Renal pelvis (tissue), 12 donors: ENCODE results near the gene SLC7A14. TPM values are rescaled to one million over a fixed set of nuclear protein-coding genes. Genes with fewer than 3 reads are reported as not detected.

Experiments
- DNase-seq: peaks from one replicate; pipeline ENCODE4 v3.0.0-alpha.2; 2013
- long read RNA-seq, 16 experiments: transcript quantifications; one replicate each; lab custom pipeline, GENCODE V29; 2026
- polyA plus RNA-seq, 3 donors: library from polyadenylated mRNA; unstranded; fragments of 120-200 nt; gene quantifications; one replicate each; pipeline ENCODE4 v1.2.1, GENCODE V29; 2013; ENCODE audit not compliant: insufficient read length in 3 of 3

The SLC7A14 gene
- 1 to 10 TPM; 1.5 to 2.8 (median 2.3) TPM for polyA plus RNA-seq
- long read RNA-seq, donor 1 = 0 reads
- long read RNA-seq, donor 2 = 0 reads
- long read RNA-seq, donor 3 = 0 reads
- long read RNA-seq, donor 4 = 0 reads
- long read RNA-seq, donor 5 = 0 reads
- long read RNA-seq, donor 6, full-length matches to known transcripts = 1 of 1 reads
- long read RNA-seq, donor 6, partial matches to known transcripts = 0 of 1 reads
- long read RNA-seq, donor 6, other reads (novel, unspliced or antisense) = 0 of 1 reads
- long read RNA-seq, donor 7 = 0 reads
- long read RNA-seq, donor 8 = 0 reads
- long read RNA-seq, donor 9 = 0 reads
- long read RNA-seq, donor 10 = 0 reads
- long read RNA-seq, donor 11 = 0 reads
- long read RNA-seq, donor 12 = 0 reads
- long read RNA-seq, donor 13 = 0 reads
- long read RNA-seq, donor 14 = 0 reads
- long read RNA-seq, donor 15 = 0 reads
- long read RNA-seq, donor 16 = 0 reads

DNA sequence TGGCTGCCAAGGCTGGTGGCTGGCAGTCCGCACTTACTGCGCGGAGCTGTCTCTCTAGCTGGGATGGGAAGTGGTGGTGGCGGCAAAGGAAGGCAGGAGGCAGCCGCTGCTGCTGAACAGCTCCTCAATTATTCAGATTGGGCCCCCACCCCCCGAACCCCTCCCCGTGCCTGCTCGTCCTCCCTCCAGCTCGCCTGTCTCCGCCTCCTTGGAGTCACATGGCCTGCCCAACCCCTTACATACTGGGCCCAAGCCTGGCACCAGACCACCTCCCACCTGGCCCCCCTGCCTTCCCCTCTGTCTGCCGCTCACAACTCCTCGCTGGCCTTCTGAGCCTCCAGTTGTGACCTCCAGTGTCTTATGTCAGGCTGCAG is at the start of gene SLC7A14:
Gene SLC7A14 (minus strand): TSS at position 139 of the 374 bp plus-strand sequence. CDS start 59,139 bp downstream, outside the sequence.
- no peak for DNase-seq

DNA sequence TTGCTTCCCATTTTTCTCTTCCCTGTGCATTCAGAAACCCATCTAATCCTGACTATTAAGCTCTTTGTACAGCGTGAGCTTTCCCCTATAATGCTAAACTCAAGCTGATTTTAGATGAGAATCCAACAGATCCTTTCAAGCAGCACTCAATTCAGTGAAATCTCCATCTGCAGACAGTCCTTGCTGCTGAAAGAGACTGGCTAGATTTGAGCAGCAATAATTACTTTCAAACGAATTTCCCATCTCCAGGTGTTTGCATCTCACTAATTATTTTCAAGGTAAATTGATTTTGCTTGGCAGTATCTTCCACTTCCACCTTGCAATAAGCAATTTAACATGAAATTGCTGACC is 49.5 kb upstream of the SLC7A14 start:
- no peak for DNase-seq

DNA sequence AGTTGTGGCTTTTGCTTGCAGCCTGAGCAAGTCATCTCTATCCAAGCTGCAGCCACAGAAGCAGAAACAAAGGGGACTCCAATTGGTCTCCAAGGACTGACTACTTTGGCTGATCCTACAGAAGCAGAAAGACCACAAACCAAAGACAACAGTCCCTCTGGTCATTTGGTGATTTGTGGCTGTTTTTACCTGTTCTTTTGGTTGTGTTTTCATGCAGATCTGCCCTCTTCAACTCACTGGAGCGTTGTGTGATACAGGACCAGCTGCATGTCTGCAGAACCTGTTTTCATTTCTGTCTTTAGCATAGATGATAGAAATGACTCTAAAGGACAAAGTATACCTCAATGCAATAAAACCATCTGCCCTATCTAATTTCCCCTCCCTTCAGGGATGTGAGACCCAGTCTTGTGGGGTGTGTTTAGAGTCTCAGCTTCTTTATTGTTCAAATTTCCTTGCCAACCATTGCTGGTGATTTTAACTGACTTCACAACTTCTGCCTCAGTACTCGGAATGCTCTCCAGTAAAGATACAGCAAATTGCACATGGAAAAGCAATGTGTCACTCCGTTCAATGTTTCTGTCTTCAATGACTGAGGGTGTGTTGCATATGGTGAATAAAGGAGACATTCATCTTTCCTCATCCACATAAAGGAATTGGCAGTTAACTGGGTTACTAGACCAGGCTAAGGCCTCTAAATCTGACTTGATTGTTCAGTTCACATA is 48.9 kb upstream of the SLC7A14 start:
- no peak for DNase-seq

DNA sequence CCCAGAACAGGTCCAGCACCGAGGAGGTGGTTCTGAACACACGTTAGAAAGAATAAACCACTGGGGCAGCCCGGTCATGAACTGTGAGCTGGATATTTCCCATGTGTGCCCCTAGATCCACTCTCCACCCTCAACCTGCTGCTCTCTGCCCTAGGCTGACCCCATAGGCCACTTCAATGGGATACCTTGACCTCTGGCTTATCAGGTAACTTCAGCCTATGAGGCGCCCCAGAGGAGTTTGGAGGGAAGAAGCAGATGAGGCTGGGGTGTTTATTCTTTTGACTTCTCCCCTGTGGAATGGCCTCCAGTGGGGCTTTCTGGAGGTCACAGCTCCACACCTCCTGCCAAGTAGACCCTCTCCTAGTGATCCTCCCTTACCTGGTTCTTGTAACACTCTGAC is 47.7 kb upstream of the SLC7A14 start:
- DNase-seq = no peak

DNA sequence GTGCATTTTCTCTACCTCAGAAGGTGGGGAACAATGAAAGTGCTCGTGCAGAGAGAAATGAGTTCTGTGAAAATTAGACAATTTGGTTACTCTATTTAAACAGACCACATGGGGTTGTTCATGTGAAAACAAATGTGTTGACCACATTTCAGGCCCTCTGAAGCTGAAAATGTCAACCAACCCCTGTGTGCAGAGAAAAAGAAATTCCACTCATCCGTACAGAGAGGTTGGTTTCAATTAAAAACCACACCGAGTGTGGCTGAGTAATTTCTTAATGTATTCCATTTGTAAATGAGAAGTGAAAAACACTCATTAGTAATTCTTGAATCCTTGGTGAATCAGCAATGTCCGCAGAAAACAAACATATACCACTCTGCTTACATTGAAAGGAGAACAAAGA is 46.9 kb upstream of the SLC7A14 start:
- no peak for DNase-seq

DNA sequence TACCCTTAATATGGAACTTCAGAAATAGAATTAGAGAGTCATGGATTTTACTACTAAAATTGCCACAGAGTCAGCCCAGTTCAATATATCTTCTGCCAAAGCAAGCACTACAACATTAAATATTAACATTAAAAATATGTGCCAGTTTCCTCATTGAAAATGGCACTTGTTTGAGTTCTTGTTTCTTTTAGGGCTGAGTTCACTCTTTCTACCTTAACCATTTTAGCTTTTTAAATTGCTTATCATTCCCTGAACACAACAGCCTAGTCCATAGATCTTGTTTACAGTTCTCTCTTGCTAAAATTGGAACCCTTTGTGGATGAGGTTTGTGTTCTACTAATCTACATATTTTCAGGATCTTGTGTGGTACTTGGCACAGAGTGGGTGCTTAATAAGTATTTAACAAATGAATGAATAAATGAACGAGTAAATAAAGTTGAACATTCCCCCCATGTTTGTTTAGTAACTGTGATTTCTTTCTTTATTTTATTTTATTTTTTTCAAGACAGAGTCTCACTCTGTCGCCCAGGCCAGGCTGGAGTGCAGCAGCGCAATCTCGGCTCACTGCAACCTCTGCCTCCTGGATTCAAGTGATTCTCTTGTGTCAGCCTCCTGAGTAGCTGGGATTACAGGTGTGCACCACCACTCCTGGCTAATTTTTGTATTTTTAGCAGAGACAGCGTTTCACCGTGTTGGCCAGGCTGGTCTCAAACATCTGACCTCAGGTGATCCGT is 46.0 kb upstream of the SLC7A14 start:
- no peak for DNase-seq

DNA sequence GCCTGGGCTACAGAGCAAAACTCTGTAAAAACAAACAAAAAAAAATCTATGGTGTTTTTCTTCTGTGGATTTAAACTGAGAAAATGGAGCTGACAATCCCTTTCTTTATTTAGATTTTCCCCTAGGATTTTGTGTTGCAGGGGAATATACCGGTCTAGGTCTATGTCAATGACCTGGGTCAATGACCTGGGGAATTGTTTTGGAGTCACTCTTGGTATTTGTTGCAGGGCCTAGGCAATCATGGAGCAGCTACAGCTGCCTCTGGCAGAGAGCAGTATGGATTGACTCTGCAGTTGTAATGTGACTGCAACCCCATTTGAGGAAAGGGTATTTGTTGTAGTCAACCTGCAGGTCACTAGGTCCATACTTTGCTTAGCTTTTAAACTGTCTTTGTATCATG is 37.6 kb upstream of the SLC7A14 start:
- no peak for DNase-seq

DNA sequence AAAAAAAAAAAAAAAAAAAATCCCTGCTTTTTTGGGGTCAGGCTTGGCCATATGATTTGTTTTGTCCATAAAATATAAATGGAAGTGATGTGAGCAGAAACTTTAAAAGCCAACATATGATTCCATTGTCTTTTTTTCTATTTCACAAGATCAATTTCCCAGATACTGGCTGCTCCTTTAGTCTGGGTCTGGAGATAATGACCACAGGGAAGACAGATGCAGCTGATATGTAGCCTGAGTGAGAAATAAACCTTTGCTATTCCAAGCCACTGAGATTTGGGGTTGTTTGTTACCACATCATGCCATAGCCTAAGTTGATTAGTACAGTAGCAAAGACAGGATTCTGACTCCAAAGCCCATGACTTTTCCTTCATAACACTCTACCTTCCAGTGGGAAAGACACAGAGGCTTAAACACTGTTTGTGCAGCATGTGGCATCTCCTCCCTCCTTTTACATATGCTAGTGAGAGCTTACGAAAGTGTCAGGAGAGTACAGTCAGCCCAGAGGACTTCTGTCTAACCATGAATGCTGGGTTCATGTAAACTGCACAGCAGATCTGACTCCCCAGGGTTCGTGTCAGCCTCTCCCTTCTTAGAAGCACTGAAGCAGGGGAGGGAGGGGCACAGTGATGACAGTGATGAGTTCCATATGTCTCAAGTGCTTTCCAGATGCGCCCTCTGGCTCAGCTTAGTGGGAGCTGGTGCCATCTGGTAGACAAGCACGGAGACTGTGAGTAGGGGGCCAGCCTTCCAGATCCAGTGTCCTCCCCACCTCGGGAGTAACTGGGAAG is 36.7 kb upstream of the SLC7A14 start:
- peak; percentile 86 for DNase-seq

DNA sequence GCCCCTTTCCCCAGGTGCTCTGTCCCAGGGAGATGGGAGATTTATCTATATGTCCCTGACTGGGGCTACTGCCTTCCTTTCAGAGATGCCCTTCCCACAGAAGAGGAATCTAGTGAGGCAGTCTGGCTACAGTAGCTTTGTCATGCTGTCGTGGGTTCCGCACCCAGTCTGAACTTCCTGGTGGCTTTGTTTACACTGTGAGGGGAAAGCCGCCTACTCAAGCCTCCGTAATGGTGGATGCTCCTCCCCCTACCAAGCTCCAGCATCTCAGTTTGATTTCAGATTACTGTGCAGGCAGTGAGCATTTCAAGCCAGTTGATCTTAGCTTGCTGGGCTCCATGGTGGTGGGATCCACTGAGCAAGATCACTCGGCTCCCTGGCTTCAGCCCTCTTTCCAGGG is 35.4 kb upstream of the SLC7A14 start:
- no peak for DNase-seq

DNA sequence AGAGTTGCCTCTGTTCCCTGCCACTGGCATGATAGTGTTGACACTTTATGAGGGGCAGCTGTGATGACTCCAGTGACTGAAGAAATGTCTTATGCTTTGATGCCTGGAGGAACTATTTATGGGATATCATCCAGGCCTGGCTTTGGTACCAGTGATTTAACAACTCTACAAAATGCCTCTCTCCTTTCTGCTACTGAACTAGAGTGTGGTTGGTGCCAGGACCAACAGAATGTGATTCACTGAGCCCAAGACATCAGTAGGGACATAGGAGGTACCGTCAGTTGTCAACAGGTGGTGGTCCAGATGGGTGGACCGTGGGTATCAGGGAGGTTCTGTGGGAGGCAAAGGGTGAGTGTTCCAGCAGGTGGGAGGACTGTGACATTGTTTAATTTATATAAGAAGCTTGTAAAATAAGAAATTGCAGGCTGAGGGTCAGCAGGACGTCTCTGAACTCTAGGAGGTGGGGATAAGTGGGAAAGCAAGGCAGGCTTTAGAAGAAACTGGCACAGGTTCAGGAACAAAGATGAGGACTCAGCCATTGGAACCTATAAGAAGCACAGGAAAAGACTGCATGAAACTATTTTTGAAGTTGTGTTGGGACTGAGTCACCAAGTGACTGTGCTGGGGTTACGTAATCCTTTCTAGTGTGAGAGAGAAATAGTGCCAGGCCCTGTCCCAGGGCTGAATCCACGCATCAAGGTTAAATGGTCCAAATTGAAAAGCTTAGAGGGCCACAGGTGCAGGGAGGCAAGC is 28.5 kb upstream of the SLC7A14 start:
- DNase-seq = no peak

DNA sequence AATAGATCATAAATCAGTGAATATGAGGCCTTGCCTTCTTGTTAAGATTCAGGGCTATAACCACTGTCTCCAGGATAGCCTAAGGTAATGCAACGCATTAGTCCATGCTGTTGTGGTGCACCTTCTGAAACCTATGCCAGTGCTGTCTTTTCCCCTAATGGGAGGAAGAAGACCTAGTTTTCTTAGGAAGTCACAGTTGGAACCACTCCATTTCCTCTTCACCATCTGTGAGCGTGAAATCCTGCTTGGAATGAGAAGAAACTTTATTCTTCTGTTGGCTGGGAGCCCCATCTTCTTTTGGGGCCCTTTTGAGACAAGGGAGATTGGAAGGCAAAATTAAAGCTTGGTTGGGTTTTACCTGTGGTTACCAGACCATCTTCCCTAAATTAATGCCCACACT is 25.9 kb upstream of the SLC7A14 start:
- DNase-seq = no peak

DNA sequence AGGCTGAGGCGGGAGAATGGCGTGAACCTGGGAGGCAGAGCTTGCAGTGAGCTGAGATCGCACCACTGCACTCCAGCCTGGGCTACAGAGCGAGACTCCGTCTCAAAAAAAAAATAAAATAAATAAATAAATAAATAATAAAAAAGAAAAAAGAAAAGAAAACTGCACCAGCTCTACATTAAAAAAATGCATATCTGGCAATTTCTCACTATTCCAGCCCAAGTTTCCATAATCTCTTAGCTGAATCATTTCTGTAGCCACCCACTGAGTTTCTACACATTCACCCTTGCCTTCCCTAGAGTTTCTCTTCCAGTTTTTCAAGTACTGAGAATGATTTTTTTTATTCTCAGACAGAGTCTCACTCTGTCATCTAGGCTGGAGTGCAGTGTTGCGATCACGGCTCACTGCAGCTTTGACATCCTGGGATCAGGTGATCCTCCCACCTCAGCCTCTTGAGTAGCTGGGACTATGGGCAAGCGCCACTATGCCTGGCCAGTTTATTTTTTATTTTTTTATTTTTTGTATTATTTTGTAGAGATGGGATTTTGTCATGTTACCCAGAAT is 24.5 kb upstream of the SLC7A14 start:
- DNase-seq = no peak

DNA sequence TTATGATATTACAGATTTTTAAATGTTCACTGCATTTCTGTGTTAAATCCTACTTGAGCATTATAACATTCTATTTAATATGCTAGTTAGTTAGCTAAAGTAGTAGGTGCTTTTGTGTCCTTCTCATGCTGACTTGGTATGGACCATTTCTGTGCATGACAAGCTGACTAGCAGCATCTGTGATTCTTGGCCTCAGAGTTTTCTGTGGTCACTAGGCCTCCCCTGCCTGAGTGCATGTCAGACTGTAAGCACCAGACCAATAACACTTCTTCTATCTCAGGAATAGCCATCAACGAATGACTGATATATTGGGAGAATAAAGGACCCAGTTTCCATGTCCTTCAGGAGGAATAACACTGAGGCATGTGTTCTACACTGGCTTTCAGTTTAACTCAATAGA is 22.6 kb upstream of the SLC7A14 start:
- DNase-seq = no peak

DNA sequence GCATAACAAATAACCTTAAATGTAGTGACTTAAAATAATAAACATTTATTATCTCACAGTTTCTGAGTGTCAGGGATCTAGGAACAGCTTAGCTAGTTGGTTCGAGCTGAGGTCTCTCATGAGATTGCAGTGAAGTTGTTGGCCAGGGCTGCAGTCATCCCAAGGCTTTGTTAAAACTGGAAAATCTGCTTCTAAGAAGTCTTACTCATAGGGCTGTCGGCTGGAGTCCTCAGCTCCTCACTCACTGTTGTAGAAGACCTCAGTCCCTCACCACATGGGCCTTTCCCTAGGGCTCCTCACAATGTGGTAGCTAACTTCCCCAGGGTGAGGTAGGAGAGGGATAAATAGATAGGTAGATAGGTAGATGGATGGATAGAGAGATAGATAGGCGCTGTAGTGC is 20.8 kb upstream of the SLC7A14 start:
- DNase-seq = no peak

DNA sequence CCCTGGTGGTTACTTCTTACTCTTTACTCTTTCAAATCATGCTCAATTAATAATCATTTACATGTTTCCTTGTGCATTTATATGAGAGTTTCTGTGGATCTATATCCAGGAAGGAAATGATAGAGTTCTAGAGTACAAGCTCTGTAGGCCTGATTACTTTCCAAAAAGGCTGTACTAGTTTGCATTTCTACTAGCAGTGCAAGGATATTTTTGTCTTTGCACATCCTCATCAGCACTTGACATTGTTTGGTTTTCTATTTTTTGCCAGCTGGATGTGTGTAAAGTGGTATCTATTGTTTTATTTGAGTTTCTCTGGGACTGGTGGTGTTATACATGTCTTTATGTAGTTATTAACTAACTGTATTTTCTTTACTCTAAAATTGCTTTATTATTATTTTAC is 19.6 kb upstream of the SLC7A14 start:
- no peak for DNase-seq

DNA sequence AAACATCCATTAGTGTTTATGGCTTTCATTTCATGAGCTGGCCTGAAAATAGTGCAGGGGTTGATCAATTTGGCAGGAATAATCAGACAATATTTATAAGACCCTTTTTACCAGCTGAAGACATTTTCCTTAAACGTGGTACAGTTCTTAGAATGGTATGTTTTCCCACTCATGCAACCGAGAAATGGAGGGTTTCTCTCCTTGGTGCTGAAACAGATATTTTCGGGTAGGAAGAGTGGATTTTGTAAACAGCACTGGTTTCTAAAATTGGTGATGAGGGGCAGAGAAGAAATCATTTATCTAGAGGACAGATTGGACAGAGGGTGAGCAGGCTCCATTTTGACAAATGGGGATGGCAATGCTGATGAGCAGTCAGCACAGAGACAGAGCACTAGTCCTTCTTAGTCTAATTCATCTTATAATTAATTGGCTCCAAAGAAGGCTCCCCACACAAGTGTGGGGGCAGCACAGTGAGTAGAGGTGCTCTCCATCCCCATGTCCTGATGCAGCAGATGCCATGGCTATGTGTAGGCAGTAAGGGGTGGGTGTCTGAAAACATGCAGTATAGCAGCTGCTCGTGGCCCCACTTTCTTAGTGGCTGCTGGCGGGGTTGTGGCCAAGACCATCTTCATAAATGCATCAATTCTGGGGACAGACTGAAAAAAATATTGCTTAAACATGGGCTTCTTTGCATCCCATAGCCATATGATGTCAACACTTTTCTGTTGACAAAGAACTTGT is 18.1 kb upstream of the SLC7A14 start:
- DNase-seq = no peak

DNA sequence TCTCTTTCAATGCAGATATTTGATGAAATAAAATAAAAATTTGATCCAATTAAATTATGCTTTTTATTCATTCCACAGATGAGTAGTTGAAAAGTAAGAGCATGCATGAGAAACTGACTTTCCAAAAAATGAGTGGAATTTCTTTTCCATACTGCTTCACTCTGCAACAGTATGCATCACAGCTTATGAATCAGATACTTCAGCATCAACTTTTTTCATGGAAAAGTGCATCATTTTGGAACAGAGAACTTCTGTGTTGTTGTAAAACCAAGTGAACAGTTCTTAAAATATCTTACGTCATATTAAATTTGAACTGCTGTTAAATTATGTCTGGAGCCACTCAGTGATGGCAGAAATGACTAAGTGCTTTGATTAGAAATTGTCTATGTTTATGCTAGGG is 16.7 kb upstream of the SLC7A14 start:
- no peak for DNase-seq

DNA sequence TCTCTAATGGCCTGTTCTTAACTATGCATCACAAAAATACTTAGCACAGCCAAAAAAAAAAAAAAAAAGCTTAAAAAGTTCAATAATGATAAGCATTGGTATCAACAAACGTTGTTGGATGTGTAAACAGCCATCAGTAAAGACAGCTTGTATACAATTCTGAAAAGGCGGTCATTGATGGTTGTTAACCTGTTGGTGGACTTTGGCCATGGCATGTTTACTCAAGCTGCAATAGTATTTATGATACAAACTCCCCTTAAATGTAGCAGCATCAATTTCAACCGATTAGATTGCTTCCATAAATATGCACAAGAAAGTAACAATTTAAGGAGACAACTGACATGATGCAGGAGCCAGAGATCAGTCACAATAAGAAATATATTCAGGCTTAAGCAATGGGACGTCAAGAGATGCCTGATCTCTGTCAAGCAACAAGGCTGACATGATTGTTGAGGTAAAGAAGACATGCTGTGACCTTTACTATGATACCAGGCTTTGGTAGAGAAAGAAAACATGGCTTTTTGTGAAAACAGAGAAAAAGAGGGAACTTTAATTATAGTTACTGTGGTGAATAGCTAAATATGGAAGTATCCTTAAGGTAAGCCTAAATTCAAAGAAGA is 14.2 kb upstream of the SLC7A14 start:
- no peak for DNase-seq

DNA sequence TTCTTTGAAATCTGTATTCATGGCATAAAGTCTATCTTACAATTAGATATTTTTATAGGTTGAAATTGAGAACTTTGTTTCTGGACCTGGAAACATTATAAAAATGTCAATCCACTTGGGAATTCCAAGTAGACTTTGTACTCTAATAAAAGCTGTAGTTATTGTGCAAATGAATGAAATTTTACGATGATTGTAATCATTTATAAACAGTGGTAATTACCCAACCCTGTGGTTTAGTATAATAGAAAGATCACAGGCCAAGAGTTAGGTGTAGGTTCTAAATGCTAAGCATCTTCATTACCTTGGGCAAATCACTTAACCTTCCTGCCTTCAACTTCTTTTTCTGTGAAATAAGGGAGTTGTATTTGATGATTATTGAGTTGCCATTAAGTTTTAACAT is 13.2 kb upstream of the SLC7A14 start:
- no peak for DNase-seq

DNA sequence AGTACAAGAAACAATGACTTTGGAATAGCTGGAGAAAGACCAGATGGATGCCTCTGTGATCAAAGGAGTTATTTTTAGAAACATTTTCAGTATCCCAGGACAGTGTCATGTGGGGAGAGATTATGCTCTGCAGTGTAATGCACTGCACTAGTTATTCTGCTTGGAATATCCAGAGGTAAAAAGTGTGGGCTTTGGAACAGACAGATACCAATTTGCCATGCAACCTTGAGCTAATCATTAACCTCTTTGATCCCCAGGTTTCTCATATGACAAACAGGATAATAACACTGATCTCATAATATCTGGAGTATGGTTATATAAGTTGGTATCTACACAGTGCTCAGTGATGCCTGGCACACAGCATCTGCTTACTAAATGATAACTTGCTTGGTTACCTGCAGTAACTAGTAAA is 12.2 kb upstream of the SLC7A14 start:
- no peak for DNase-seq
